ENCODE results near the gene C8G.

The C8G gene

DNA sequence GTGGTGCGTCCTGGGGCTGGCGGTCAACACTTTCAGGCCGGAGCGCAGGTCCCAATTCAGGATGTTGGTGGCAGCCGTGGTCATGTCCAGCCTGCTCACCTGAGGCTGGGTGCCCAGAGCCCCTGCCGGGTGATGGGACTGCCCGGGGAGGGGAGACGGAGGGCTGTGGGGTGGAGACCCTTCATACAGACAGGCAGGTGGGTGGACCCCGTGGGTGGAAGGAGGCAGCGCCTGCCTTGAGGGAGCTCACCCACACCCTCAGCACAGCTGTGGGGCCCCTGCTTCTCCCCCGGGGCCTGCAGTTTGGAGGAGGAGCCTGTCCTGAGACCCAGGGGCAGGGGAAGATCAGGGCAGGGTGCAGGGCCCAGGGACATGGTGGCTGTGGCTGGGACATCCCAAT is 25.3 kb downstream of the C8G start:
- no peak for DNase-seq

DNA sequence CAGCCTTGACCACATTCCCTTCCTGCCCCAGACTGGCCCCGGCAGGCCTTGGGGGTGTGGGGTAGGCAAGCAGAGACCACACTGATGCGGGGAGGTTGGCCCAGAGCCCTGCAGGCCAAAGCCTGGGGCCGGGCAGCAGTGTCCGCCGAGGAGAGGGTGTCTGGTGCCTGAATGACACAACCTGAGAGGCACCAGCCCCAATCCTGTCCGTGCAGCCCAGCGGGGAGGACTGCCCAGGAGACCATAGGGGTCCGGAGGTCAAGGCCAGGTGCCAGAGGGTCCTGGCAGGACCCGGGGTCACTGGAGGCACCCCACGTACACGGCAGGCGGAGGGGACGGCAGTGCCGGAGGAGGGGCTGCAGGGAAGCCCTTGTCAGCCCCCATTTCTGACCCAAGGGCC is 26.7 kb downstream of the C8G start:
- no peak for DNase-seq

DNA sequence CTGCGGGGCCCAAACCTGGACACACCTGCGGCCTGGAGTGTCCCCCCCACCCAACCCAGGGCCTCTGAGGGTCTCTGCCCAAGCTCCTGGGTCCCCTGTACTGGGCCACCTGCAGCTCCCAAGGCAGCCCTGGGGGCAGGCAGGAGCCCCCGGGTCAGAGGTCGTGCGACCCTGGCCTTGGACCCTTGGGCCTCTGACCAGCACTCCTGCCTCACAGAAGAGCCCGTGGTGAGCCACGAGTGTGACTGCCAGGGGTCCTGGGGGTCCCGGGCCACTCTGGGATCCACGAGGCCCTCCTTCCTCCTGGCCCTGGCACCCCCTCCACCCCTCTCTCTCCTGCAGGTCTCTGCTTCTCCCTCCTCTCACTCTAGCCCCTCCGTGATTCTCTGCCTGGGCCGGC is 27.3 kb downstream of the C8G start:
- no peak for DNase-seq

DNA sequence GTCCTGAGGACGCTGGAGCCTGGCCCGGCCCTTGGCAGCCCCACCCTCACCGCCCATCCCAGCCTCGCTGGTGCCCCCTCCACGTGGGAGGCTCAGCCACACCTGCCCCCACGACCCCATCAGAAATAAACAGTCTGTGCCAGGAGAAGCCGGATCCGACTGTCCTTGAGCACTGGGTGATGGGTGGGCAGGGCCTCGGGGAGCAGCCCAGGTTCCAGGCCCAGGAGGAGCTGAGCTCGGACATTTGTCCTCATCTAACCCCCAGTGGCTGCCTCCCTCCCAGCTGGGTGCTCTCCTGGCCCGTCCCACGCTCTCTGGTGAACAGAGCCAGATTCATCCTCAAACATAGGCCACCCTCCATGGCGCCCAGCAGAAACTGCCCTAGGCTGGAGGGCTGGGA is 27.7 kb downstream of the C8G start:
- no peak for DNase-seq

DNA sequence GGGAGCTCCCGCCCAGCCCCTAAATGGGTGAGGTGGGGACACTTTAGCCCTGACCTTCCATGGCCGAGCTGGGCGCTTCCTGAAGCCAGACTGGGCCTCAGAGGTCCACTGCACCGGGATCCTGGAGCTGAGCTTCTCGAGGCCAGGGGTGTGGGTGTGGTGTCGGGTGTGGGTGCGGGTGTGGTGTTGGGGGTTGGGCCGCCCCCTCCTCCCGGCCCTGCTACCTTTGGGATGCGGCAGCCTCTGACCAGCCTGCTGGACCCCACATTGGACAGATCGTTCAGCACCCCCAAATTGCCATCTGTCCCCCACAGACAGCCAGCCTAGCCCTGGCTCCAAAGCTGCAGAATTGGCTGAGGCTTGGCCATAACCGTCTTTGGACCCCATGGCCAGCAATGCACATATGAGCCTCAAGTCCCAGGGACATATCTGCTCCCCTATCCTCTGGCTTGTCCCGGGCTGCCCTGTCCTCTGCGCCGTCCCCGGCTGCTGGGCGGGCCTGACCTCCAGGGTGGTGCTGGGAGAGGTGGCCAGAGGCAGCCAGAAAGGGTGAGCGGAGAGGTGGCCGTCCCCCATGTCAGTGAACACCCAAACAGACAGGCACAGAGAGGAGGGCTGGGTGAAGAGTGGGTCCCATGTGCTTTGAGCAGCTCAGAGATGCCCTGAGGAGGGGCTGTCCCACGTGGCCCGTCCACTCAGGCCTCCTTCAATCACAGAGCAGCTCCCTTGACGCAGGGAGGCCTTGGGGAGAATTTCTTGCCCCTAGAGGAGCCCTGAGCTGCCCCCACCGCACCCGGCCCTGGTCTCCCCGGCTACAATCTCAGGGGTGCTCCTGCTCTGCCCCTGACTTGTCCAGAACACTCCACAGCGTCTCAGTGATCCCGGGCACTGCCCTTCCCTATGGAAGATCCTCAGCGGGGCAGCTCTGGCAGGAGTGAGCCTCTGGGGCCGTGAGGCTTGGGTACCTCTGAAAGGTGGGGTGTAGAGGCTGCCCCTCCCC is 28.9 kb downstream of the C8G start:
- no peak for DNase-seq

DNA sequence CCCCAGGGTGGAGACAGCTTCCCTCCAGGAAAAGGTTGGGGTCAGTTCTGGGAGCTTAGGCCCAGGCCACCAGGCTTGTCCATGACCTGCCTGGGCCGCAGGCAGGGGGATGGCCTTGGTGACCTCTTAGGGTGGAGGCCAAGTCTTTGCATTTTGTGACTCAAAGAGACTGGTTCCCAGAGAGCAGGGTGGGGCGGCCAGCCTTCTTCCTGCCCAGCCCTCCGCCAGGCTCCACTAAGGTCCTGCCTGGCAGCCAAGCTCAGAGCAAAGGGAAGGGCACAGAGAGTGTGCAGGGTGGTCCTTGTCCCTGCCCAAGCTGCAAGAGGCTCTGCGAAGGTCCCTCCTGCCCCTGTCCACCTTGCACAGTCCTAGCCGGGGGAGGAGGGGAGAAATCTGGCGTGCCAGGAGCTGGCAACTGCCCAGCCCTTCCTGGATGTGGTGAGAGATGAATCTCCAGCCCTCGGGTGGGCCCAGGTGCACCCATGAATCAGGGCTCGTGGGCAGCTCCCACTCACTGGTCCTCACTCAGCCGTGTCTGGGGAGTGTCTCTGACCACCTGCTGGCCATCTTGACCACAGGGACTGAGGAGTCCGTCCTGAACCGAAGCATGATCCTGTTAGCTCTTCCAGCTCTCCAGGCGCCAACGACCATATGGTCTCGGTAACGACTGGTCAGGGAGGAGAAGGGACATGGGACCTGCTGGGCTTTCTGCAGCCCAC is 29.9 kb downstream of the C8G start:
- no peak for DNase-seq

DNA sequence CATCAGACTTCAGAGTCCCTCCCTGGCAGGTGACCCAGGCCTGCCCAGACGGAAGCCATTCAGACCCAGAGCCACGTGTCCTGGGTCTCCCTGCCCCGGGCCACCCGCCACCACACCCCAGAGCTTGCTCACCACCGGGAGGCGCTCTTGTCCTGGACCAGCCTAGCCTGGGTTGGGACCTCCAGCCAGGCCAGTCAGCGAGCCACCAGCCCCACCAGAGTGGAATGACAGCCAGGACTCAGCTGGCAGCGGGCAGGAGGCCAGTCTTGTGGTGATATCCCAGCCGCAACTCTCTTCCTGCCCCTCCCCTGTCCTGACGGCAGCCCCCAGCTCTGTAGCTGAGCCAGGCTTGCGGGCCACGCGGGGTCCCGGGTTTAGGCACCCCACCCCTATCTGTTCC is 30.6 kb downstream of the C8G start:
- DNase-seq = no peak

DNA sequence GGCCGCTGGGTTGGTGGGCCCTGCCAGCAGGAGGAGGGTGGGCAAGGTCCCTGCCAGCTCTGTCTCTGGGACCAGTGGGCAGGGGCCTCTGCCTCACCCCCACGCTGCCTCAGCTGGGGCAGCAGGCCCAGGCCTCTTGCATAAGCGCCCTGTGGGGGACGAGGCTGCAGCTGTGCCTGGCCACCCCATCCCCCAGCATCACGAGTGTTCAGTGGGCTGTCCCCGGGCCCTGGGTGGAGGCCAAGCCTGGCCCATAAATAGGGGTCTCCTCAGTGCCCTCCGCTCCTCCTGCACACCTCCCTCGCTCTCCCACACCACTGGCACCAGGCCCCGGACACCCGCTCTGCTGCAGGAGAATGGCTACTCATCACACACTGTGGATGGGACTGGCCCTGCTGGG is 32.2 kb downstream of the C8G start, which contains the start of gene PTGDS:
PTGDS (plus strand) TSS at position 282 of the 400 bp plus-strand sequence; CDS start at position 357, 75 bp downstream.
- DNase-seq = no peak

DNA sequence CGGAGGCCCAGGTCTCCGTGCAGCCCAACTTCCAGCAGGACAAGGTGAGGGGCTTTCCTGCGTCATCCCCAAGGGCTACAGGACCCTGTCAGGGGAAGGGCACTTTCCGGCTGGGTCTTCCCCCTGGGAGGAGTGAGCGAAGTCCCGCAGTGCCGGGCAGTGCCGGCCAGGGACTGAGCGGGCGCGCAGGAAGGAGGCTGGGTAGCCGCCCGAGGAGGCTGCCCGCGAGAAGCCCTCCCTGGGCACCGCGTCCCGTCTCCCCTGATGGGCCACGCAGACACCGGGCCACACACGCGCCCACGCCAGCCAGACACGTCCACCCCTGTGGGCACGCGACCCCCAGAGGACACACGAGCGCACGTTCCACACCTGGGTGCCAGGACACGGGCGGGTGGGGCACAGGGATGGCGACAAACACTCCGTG is 32.6 kb downstream of the C8G start:
- no peak for DNase-seq

DNA sequence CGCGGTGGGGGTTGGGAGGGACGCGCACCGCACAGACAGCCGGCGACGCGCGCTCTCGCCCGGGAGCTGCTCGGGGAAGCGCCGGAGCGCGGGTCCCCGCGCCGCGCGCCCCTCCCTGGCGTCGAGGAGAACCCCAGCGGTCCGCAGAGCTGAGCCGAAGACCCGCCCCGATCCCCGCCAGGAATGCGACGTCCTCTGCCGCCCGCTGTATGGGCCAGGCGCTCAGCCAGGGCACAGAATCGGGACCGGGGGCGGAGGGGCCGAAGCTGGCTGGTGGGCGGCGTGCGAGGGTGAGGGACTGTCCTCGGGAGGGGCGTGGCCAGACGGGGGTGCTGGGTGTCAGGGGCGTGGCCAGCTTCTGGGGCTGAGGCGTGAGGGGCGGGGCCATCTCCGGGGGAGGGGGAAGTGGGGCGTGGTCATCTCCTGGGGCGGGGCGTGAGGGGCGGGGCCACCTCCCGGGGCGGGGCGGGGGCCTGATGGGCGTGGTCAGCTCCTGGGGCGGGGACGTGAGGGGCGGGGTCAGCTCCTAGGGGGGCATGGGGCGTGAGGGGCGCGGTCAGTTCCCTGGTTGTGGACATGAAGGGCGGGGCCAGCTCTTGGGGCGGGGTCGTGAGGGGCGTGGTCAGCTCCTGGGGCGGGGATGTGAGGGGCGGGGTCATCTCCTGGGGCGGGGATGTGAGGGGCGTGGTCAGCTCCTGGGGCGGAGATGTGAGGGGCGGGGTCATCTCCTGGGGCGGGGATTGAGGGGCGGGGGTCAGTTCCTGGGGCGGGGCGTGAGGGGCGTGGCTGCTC is 33.2 kb downstream of the C8G start:
- peak; percentile 77 for DNase-seq

DNA sequence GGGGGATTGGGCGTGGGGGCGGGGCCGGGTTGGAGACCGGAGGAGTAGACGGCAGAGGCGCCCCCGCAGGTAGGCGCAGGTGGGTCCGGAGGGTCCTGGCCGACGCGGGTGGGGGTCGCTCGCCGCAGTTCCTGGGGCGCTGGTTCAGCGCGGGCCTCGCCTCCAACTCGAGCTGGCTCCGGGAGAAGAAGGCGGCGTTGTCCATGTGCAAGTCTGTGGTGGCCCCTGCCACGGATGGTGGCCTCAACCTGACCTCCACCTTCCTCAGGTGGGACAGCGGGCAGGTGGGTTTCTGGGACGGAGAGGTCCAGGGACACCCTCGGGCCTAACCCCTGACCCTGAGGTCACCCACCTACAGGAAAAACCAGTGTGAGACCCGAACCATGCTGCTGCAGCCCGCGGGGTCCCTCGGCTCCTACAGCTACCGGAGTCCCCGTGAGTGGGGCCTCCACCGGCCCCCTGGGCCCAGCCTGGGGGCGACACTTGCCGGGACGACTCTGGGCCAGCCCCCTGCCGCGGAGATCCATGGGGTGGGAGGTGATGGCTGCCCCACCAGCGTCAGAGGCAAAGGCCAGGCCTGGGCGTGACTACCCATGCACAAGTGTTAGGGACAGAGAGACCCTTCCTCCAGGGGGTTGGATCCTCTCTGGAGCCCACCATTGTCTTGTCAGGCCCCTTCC is 34.0 kb downstream of the C8G start:
- DNase-seq = no peak

DNA sequence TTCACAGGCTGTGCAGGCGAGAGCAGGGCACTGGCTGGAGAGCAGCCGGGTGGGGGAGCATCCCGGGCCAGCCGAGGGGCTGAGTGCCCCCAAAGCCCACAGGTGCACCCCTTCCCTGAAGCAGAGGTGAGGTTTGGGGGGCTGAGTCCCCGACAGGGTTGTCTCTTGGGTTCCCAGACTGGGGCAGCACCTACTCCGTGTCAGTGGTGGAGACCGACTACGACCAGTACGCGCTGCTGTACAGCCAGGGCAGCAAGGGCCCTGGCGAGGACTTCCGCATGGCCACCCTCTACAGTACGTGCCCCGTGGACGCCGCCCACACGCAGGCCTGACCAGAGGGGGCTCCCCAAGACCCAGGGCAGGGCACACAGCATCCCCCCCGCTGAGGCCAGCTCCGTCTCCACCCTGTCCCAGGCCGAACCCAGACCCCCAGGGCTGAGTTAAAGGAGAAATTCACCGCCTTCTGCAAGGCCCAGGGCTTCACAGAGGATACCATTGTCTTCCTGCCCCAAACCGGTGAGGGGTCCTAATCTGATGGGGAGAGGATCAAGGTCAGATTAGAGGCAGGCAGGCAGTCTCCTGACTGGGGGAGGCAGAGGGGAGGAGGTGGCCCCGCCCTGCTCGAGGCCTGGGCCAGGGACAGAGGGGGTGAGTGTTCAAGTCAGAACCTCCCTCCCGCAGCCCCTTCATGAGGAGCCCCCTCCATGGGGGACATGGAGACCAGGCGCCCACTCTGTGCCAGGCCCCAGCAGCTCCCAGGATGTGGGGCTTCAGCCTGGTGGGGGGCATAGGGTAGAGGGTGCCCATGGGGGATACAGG is 34.9 kb downstream of the C8G start:
- DNase-seq = no peak

DNA sequence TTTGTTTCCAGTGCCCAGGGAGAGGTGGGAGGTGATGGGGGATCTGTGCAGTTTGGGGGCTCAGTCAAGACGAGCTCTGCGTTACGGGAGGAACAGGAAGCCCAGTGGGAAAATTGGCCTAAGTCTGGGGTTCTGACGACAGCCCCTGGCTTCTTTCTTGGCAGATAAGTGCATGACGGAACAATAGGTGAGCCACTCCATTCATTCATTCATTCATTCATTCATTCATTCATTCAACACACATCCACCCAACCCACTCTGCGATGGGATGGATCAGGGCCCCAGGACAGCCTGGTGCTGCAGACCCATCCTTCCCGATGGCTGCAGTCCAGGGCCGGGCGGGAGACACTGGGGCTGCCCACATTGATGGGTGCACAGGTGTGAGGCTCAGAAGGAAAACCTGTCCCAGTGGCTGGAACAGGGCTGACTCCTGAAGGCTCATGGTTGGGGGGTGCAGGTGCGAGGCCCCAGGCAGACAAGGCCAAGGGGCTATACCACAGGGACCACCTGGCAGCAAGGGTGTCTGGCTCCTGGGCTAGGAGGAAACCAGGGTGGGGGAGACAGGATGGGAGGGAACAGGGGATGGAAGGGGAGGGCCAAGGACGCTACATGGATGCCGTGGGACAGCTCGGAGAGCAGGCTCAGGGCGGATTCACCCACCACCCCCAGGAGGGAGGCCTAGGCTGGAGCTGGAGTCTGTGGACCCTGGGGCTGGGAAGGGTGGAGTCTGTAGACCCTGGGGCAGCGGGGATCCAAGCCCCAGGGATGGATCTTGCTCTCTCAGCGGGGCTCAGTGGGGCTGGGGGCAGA is 35.8 kb downstream of the C8G start:
- no peak for DNase-seq

DNA sequence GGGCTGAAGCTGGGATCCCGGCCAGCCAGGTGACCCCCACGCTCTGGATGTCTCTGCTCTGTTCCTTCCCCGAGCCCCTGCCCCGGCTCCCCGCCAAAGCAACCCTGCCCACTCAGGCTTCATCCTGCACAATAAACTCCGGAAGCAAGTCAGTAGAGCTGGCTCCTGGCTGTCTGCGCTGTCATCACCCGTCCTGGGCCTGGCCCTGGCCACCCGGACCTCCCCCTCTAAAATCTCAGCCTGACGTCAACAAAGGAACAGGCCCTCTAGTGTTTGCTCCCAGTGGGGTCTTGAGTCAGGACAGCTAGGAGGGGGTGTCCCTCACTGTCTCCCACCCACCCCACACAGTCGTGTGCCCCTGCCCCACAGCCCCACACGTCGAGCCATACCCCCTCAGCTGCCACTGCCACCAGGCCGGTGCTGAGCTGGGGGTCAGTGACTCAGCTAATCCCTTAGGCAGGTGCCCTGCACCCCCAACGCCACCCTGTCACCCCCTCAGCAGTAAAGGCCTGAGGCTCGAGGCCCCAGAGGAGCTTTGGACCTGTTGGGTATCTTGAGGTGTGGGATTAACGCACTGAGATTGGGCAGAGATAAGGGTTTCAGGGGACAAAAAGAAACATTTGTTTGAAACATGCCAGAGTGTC is 36.7 kb downstream of the C8G start:
- DNase-seq = no peak

DNA sequence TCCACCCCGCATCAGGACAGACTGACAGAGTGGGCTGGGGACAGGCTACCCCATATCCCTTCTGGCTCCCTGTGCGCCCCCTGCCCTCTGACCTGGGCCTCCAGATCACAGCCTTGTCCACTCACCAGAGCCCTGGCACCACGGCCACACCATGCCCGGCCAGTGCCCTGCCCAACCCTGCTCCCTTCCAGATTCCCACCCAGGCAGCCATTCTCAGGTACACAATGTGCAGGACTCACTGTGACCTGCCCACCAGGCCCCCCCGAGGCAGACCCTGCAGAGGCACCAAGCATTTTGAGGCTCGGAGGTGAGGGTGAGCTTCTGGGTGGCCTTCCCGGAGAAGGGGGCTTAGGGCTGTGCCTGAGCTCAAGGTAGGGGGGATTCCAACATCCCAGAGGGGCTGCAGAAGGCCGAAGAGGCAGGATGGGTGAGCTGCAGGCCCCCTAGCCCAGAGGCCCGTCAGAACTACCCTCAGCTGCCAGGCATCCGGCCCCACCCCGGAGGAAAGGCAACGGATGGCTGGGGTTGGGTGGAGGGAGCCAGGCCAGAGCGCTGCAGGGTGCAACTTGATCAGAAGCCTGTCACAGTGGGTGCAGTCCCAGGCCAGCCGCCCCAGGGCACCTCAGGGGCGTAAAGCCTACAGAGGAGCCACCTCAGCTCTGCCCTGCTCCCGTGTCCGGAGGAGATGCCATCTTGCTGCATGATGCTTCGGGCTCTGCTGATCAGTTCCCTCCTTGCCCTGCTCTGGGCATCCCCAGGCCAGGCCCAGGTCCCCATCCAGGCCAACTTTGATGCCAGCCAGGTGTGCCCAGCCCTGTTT is 37.4 kb downstream of the C8G start, which contains the start of gene LCNL1:
LCNL1 (plus strand) TSS at position 762 of the 820 bp plus-strand sequence. CDS start 594 bp downstream, outside the sequence.
- no peak for DNase-seq

DNA sequence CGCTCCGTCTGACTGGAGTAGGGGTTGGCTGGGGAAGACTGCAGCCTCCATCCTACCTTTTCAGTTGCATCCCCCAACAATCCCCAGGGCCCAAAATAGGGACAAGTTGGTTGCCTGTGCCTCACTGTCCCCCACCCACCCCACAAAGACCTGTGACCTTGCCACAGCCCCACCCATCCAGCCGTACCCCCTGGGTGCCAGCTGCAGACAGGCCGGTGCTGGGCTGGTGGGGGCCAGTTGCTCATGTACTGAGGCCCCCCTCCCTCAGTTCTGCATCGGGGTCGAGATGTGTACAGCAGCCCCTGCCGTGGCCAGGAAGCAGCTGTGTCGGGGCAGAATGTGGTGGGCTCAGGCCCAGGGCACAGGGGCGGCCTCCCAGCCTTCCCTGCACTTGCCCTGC is 38.1 kb downstream of the C8G start:
- no peak for DNase-seq

DNA sequence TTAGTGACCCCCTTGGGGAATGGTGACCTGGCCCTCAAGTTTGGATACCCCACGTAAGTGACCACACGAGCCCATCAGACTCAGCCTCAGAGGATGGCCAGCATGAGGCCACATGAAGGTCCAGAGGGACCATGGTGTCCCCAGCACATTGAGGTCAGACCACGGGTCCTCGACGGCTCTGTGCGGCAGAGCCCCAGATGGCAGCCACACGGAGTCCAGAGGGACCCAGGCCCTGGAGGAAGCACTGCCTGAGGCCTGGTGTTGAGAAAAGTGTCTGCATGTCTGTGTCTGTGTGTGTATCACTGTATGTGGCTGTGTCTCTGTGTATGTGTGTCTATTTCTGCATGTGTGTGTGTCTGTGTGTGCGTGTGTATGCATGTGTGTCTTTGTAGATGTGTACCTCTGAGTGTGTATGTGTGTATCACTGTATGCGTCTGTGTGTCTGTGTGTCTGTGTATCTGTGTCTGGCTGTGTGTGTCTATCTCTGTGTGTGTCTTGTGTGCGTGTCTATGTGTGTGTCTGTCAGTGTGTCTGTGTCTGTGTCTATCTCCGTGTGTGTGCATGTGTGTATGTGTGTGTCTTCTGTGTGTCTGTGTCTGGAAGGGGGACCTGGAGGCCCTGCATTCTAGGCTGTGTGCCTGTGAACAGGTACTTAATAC is 38.7 kb downstream of the C8G start:
- DNase-seq = no peak

DNA sequence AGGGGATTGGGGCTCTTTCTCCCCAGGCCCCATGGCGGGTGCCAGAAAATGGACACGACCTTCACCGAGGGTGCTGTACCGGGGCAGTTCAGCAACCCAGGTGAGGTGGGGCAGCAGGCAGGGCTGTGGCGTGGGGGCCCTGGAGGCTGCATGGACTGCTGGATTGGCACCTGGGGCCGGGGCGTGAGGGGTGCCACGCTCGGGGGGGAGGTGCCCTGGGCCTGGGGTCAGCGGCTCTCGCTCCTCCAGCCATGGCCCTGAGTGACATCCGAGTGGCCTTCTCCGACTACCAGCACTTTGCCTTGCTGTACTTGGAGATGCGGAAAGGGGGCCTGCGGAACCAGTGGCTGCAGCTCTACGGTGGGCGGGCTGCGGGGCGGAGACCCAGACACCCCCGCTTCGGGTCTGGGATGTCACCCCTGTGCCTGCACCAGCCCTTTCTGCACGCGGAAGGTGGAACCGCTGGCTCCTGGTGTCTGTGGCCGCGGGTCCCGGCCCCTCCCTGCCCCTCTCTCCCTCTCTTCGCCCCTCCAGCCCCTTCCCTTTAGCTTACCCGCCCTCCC is 39.5 kb downstream of the C8G start:
- DNase-seq = no peak
